Keratinocyte (primary cell): ENCODE measurements around the gene SAMD11. TPM values are rescaled to one million over a fixed set of nuclear protein-coding genes. Genes with fewer than 3 reads are reported as not detected.

ENCODE experiments used
- DNase-seq: peaks from one replicate; pipeline ENCODE4 v3.0.0-alpha.2; 2011; ENCODE audit warnings: low read depth, missing footprints, low spot score
- FAIRE-seq: peaks from 2 replicates; lab custom pipeline; 2011; peaks lifted over from hg19 to GRCh38; lab: Jason Lieb, UNC
- H2AFZ ChIP-seq: 2 replicates; pipeline ENCODE4 v1.6.0; 2012; ENCODE audit warnings: low read length, control low read depth, inconsistent platforms; ENCODE audit not compliant: control insufficient read depth
- H3K27ac ChIP-seq: 2 replicates; pipeline ENCODE4 v1.5.1; 2011; ENCODE audit warnings: low read length; ENCODE audit not compliant: control insufficient read depth, insufficient read depth
- H3K27me3 ChIP-seq: 3 replicates; pipeline ENCODE4 v1.6.0; 2011; ENCODE audit warnings: low read length; ENCODE audit not compliant: control insufficient read depth, insufficient read depth; ENCODE audit errors: extremely low read depth
- H3K36me3 ChIP-seq, 2 experiments: 2 replicates in 1 of 2; 3 replicates in 1 of 2; pipeline ENCODE4 v1.5.1; 2011; ENCODE audit warnings: low read length in 2 of 2, mild to moderate bottlenecking in 1 of 2; ENCODE audit not compliant: control insufficient read depth in 2 of 2, insufficient read depth in 2 of 2; ENCODE audit errors: extremely low read depth in 1 of 2
- H3K4me1 ChIP-seq: 3 replicates; pipeline ENCODE4 v1.5.1; 2011; ENCODE audit warnings: low read length; ENCODE audit not compliant: control insufficient read depth, insufficient read depth; ENCODE audit errors: extremely low read depth
- H3K4me2 ChIP-seq: 3 replicates; pipeline ENCODE4 v1.6.0; 2011; ENCODE audit warnings: low read depth, low read length; ENCODE audit not compliant: control insufficient read depth, insufficient read depth; ENCODE audit errors: extremely low read depth
- H3K4me3 ChIP-seq, 3 experiments: fragments of 200-600 bp in 1 of 3; sonication (generic) in 1 of 3; 2 replicates in 2 of 3; 3 replicates in 1 of 3; pipeline ENCODE4 v1.5.1; 2011 to 2016; ENCODE audit warnings: low read length in 3 of 3, mild to moderate bottlenecking in 3 of 3, control low read depth in 2 of 3, inconsistent platforms in 1 of 3, low read depth in 1 of 3, mixed read lengths in 1 of 3, mixed run types in 1 of 3, moderate library complexity in 1 of 3; ENCODE audit not compliant: control insufficient read depth in 2 of 3, insufficient read depth in 2 of 3; ENCODE audit errors: extremely low read depth in 1 of 3
- H3K79me2 ChIP-seq: 2 replicates; pipeline ENCODE4 v1.6.0; 2012; ENCODE audit warnings: low read length; ENCODE audit not compliant: control insufficient read depth, insufficient read depth
- H3K9ac ChIP-seq: 3 replicates; pipeline ENCODE4 v1.6.0; 2011; ENCODE audit warnings: low read length; ENCODE audit not compliant: control insufficient read depth, insufficient read depth; ENCODE audit errors: extremely low read depth
- H3K9me1 ChIP-seq: 3 replicates; pipeline ENCODE4 v1.6.0; 2011; ENCODE audit warnings: low read length; ENCODE audit not compliant: control insufficient read depth, insufficient read depth; ENCODE audit errors: extremely low read depth
- H3K9me3 ChIP-seq: 2 replicates; pipeline ENCODE4 v1.5.1; 2012; ENCODE audit warnings: low read depth, low read length; ENCODE audit not compliant: control insufficient read depth
- H4K20me1 ChIP-seq: 3 replicates; pipeline ENCODE4 v1.6.0; 2011; ENCODE audit warnings: low read length; ENCODE audit not compliant: control insufficient read depth, insufficient read depth; ENCODE audit errors: extremely low read depth
- CTCF ChIP-seq, 3 experiments: IDR thresholded peaks in 1 of 3; conservative IDR thresholded peaks in 1 of 3; optimal IDR thresholded peaks in 1 of 3; 2 replicates in 2 of 3; 3 replicates in 1 of 3; pipeline versions ENCODE3 to v1.5.1; 2011; ENCODE audit warnings: low read length in 3 of 3, mild to moderate bottlenecking in 3 of 3, moderate library complexity in 2 of 3, control low read depth in 1 of 3, inconsistent platforms in 1 of 3; ENCODE audit not compliant: insufficient read depth in 2 of 3; ENCODE audit errors: extremely low read depth in 1 of 3
- EZH2 ChIP-seq: IDR thresholded peaks from one replicate; pipeline ENCODE4 v1.6.1; 2012; ENCODE audit warnings: inconsistent platforms, mild to moderate bottlenecking, low read length, moderate library complexity
- dilution Hi-C: fragments of 300-500 bp; cut with MboI; formaldehyde crosslinking; loops from one replicate; pipeline ENCODE4 v1.7.0; 2020; ENCODE audit warnings: low sequenced_read_pairs; ENCODE audit not compliant: extremely low pct_ligation_motif_present
- polyA plus RNA-seq, 5 experiments: library from polyadenylated mRNA; depleted of rRNA in 3 of 5; stranded (reverse) in 3 of 5; stranded (forward) in 1 of 5; unstranded in 1 of 5; fragments of >200 nt; gene quantifications; 1 replicate in 1 of 5; 2 replicates in 3 of 5; 3 replicates in 1 of 5; pipeline versions ENCODE4 v1.2.1 to v1.2.3, GENCODE V29; 2011 to 2012; ENCODE audit warnings: missing spikeins in 2 of 5, low read depth in 1 of 5, low replicate concordance in 1 of 5

Gene SAMD11
- polyA plus RNA-seq, 1 donor (not counting 4 experiments of a cell fraction or from before 2014, with no cell fraction given) = not detected

- Histone ChIP-seq H3K79me2 (no peaks in the 10 kb centered on the region), H3K9ac (no peak overlapping the region), H2AFZ (no peak overlapping the region), H3K27me3 (peaks cover 98% of the 10 kb centered on the region), H3K9me3 (no peaks in the 10 kb centered on the region), H3K4me2 (no peak overlapping the region), H3K4me1 (peaks cover 8% of the 10 kb centered on the region), H4K20me1 (peaks cover 12% of the 10 kb centered on the region), H3K36me3 (no peaks in the 10 kb centered on the region), H3K27ac (no peak overlapping the region), H3K9me1 (no peaks in the 10 kb centered on the region), H3K4me3 (no peak overlapping the region)
- DNase-seq (no peak), FAIRE-seq (no peak)
- dilution Hi-C loops = no loop called here
- TF ChIP-seq EZH2 = no peak
- no peak for TF ChIP-seq CTCF (optimal IDR thresholded peaks at IDR 0.05 in 1 of 3, IDR thresholded peaks at IDR 0.05 in 1 of 3, conservative IDR thresholded peaks at IDR 0.05 in 1 of 3; ENCODE audit: extremely low read depth in 1 of 3, insufficient read depth in 2 of 3, low read length in 3 of 3)
Observed at GRCh38 chr1:918843-919242, 4.9 kb upstream of the SAMD11 start.

GRCh38 chr1:919271-919872 lies 4.4 kb upstream of the SAMD11 start:
- no peaks in the 10 kb centered on the region for H3K9me1 ChIP-seq
- peaks cover 12% of the 10 kb centered on the region for H4K20me1 ChIP-seq
- FAIRE-seq (no peak), DNase-seq (no peak)
- H2AFZ ChIP-seq = no peak overlapping the region
- no peaks in the 10 kb centered on the region for H3K79me2 ChIP-seq
- no peak overlapping the region for H3K9ac ChIP-seq
- H3K36me3 ChIP-seq = no peaks in the 10 kb centered on the region
- dilution Hi-C loops = no loop called here
- no peaks in the 10 kb centered on the region for H3K9me3 ChIP-seq
- H3K27ac ChIP-seq = no peak overlapping the region
- TF ChIP-seq CTCF (optimal IDR thresholded peaks at IDR 0.05 in 1 of 3, IDR thresholded peaks at IDR 0.05 in 1 of 3, conservative IDR thresholded peaks at IDR 0.05 in 1 of 3; ENCODE audit: extremely low read depth in 1 of 3, insufficient read depth in 2 of 3, low read length in 3 of 3) (no peak), EZH2 (no peak)
- peaks cover 8% of the 10 kb centered on the region for H3K4me1 ChIP-seq
- H3K4me3 ChIP-seq = no peak overlapping the region
- H3K27me3 ChIP-seq = peaks cover 94% of the 10 kb centered on the region
- no peak overlapping the region for H3K4me2 ChIP-seq
